Activated T-helper 1 cell treated with Interleukin-2 at 50 U/mL for 16 hours (primary cell): ENCODE results near the gene ZNF502.

ENCODE experiments used
- DNase-seq: peaks from one replicate; pipeline ENCODE4 v3.0.0-alpha.2; 2020; ENCODE audit warnings: low read depth

The ZNF502 gene

GRCh38 chr3:44771424-44772098 lies 59.1 kb downstream of the ZNF502 start:
- no peak for DNase-seq

- no peak for DNase-seq
These were observed 59.6 kb downstream of the ZNF502 start for GRCh38 chr3:44772099-44772442.
